ENCODE data around the gene AGBL4.

GRCh38 chr1:49622877-49623276 is 400.9 kb downstream of the AGBL4 start:
- TF ChIP-seq CTCF (tag by site-specific recombination; IDR thresholded peaks at IDR 0.05) (no peak), KLF9 (tag by site-specific recombination; IDR thresholded peaks at IDR 0.05; ENCODE audit: low read depth) (no peak), PRDM4 (tag by site-specific recombination; IDR thresholded peaks at IDR 0.05) (no peak), HOXA7 (CRISPR knock-in tag; IDR thresholded peaks at IDR 0.05; ENCODE audit: borderline replicate concordance) (no peak), YY1 (tag by site-specific recombination; IDR thresholded peaks at IDR 0.05) (no peak), TSHZ1 (tag by site-specific recombination; IDR thresholded peaks at IDR 0.05; ENCODE audit: borderline replicate concordance) (no peak), ZNF488 (tag by site-specific recombination; IDR thresholded peaks at IDR 0.05) (no peak), ZNF580 (tag by site-specific recombination; IDR thresholded peaks at IDR 0.05) (no peak), ZNF311 (tag by site-specific recombination; IDR thresholded peaks at IDR 0.05; ENCODE audit: borderline replicate concordance) (no peak), BCL11A (tag by site-specific recombination; IDR thresholded peaks at IDR 0.05; ENCODE audit: low read depth) (no peak), ZNF335 (tag by site-specific recombination; conservative IDR thresholded peaks at IDR 0.05) (no peak), ZNF157 (tag by site-specific recombination; IDR thresholded peaks at IDR 0.05) (no peak)

Data from HEK293 (cell line).